Lower lobe of right lung (tissue), 2 donors: ENCODE measurements around the gene CTCFL. TPM values are rescaled to one million over a fixed set of nuclear protein-coding genes. Genes with fewer than 3 reads are reported as not detected.

Experiments
- ATAC-seq, 2 donors: fragments of 200-7000 bp; cut with Tn5 transposase; one replicate each; pipeline ENCODE4 v1.9.1; 2020 to 2022; ENCODE audit warnings: mild to moderate bottlenecking in 2 of 2, moderate library complexity in 2 of 2
- DNase-seq: peaks from one replicate; pipeline ENCODE4 v3.0.0-alpha.2; 2020
- H3K27ac ChIP-seq: fragments of 200-600 bp; one replicate; pipeline ENCODE4 v1.8.0; 2022
- H3K27me3 ChIP-seq: fragments of 200-600 bp; one replicate; pipeline ENCODE4 v1.8.0; 2022; ENCODE audit warnings: low read depth
- H3K36me3 ChIP-seq: fragments of 200-600 bp; one replicate; pipeline ENCODE4 v1.8.0; 2022; ENCODE audit warnings: mild to moderate bottlenecking
- H3K4me1 ChIP-seq: fragments of 200-600 bp; one replicate; pipeline ENCODE4 v1.8.0; 2022
- H3K4me3 ChIP-seq: fragments of 200-600 bp; one replicate; pipeline ENCODE4 v1.8.0; 2022; ENCODE audit warnings: mild to moderate bottlenecking
- H3K9me3 ChIP-seq: fragments of 200-600 bp; one replicate; pipeline ENCODE4 v1.8.0; 2022
- CTCF ChIP-seq: fragments of 200-600 bp; IDR thresholded peaks from one replicate; pipeline ENCODE4 v1.8.0; 2022; ENCODE audit warnings: antibody characterized with exemption, mild to moderate bottlenecking
- intact Hi-C: fragments of 100-400 bp; cut with DNase I; formaldehyde crosslinking; loops from one replicate; pipeline ENCODE4 v1.11.0; 2022
- total RNA-seq: library from RNA; stranded (reverse); fragmentation: NEBNext Ultra II Directional; extraction: Animal tissue kit (Norgen Biotek cat#: 25700); gene quantifications from one replicate; pipeline ENCODE4 v1.2.1, GENCODE V29; 2021
- donor health status: DM: no; HTN: yes; CAD: no; lungs with severe emphysema.

Gene CTCFL
- total RNA-seq, 1 donor from 2014 or later, result not detected

- Histone ChIP-seq H3K27me3 (no peaks in the 10 kb centered on the region), H3K27ac (no peak overlapping the region), H3K9me3 (no peaks in the 10 kb centered on the region), H3K36me3 (no peaks in the 10 kb centered on the region), H3K4me3 (no peak overlapping the region), H3K4me1 (no peaks in the 10 kb centered on the region)
- no peak for TF ChIP-seq CTCF
- intact Hi-C loops, result no loop called here
- DNase-seq (no peak), ATAC-seq (no peak)
Measured at GRCh38 chr20:57536120-57536708, 11.3 kb upstream of the CTCFL start.

- Histone ChIP-seq H3K27ac (no peak overlapping the region), H3K36me3 (no peaks in the 10 kb centered on the region), H3K27me3 (no peaks in the 10 kb centered on the region), H3K9me3 (no peaks in the 10 kb centered on the region), H3K4me3 (no peak overlapping the region), H3K4me1 (no peaks in the 10 kb centered on the region)
- ATAC-seq, result no peak
- intact Hi-C loops, result no loop called here
- DNase-seq, result no peak
- no peak for TF ChIP-seq CTCF
Measured at GRCh38 chr20:57535297-57535696, 10.4 kb upstream of the CTCFL start.

GRCh38 chr20:57532104-57532503 is 7.2 kb upstream of the CTCFL start:
- no peak for TF ChIP-seq CTCF
- no peak for DNase-seq

GRCh38 chr20:57530327-57530981 is 5.5 kb upstream of the CTCFL start:
- H3K27ac ChIP-seq, result no peak overlapping the region
- H3K36me3 ChIP-seq, result no peaks in the 10 kb centered on the region
- DNase-seq, result no peak
- no peaks in the 10 kb centered on the region for H3K27me3 ChIP-seq
- no peak for TF ChIP-seq CTCF
- no peaks in the 10 kb centered on the region for H3K4me1 ChIP-seq
- ATAC-seq, result no peak
- intact Hi-C loops, result no loop called here
- no peak overlapping the region for H3K4me3 ChIP-seq
- no peaks in the 10 kb centered on the region for H3K9me3 ChIP-seq

More at GRCh38 chr20:57532104-57532503, 7.2 kb upstream of the CTCFL start:
- no peaks in the 10 kb centered on the region for H3K9me3 ChIP-seq
- H3K27me3 ChIP-seq, result no peaks in the 10 kb centered on the region
- no peaks in the 10 kb centered on the region for H3K36me3 ChIP-seq
- H3K27ac ChIP-seq, result no peak overlapping the region
- no peaks in the 10 kb centered on the region for H3K4me1 ChIP-seq
- H3K4me3 ChIP-seq, result no peak overlapping the region
- intact Hi-C loops, result no loop called here
- ATAC-seq, result no peak

- Histone ChIP-seq H3K9me3 (no peaks in the 10 kb centered on the region), H3K36me3 (no peaks in the 10 kb centered on the region), H3K27me3 (no peaks in the 10 kb centered on the region), H3K4me1 (no peaks in the 10 kb centered on the region), H3K27ac (no peak overlapping the region), H3K4me3 (no peak overlapping the region)
- intact Hi-C loops, result no loop called here
- DNase-seq (no peak), ATAC-seq (no peak)
- no peak for TF ChIP-seq CTCF
Measured at GRCh38 chr20:57529810-57530209, 4.9 kb upstream of the CTCFL start.
